ENCODE measurements around the gene KIAA1217.

The KIAA1217 gene

DNA sequence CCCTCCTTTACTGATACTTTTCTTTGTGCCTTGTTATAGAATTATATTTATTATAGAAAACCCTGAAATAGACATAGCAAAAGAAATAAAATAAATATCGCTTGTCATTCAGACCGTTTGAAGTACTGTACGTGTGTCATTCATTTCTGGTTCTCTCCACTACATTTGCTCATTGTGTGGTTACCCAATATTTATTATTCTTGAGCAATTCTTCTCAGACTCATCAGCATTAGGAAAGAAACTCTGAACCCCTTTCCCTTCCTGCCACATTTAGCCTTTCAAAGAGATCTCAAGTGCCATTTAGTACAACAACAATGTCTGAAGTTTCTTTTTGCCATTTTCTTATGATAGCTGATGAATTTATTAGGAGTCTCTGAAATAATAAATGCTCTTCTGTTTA, 154.1 kb downstream of the KIAA1217 start:
- TF ChIP-seq POLR2AphosphoS5 (IDR thresholded peaks at IDR 0.05; ENCODE audit: low read depth, low read length) = no peak
- no peak for TF ChIP-seq FOXP2 (optimal IDR thresholded peaks at IDR 0.05; ENCODE audit: borderline replicate concordance, extremely low read depth, extremely low read length, insufficient read depth)
- TF ChIP-seq SIN3A (IDR thresholded peaks at IDR 0.05; ENCODE audit: borderline replicate concordance, insufficient read depth, low read length) = no peak
- no peak for TF ChIP-seq TAF1 (IDR thresholded peaks at IDR 0.05; ENCODE audit: borderline replicate concordance, insufficient read depth, low read length)
- no peak for TF ChIP-seq REST (IDR thresholded peaks at IDR 0.05; ENCODE audit: insufficient read depth in 1 of 2, low read depth in 2 of 2, low read length in 2 of 2)

DNA sequence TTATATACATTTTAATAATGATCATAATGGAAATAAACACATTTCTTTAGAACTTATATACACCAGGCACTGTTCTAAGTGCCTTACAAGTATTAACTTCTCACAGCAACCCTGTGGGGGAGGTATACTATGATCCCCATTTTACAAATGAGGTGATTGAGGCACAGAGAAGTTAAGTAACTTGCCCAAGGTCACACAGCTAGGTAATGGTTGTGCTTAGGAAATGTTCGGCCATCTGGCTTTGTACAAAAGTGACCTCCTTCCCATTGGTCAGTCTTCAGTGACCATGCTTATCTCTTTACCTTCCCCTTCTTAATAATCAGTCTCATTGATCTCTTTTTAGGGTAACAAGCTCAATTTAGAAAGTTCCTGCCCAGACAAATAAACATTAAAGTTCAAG, 158.8 kb downstream of the KIAA1217 start:
- TF ChIP-seq SIN3A (IDR thresholded peaks at IDR 0.05; ENCODE audit: borderline replicate concordance, insufficient read depth, low read length) (no peak), REST (IDR thresholded peaks at IDR 0.05; ENCODE audit: insufficient read depth in 1 of 2, low read depth in 2 of 2, low read length in 2 of 2) (no peak), POLR2AphosphoS5 (IDR thresholded peaks at IDR 0.05; ENCODE audit: low read depth, low read length) (no peak), FOXP2 (optimal IDR thresholded peaks at IDR 0.05; ENCODE audit: borderline replicate concordance, extremely low read depth, extremely low read length, insufficient read depth) (no peak), TAF1 (IDR thresholded peaks at IDR 0.05; ENCODE audit: borderline replicate concordance, insufficient read depth, low read length) (no peak)

DNA sequence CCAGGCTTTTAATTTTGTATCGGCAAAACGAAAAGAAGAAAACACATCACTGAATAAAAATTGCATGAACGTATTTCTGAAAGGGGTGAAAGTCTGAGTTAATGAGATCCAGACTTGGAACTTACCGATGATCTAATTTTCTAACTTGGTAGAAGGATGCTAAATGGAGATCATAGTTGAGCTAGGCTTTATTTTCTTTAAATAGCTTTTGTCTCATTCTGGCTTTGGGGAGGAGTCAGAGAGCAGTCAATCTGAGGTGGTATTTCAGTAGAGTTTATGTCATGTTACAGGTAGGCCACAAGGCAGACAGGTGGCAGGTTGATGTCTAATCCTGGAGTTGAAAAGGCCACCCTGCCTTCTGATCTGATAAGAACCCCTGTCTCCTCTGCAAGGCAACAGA, 161.9 kb downstream of the KIAA1217 start:
- no peak for TF ChIP-seq POLR2AphosphoS5 (IDR thresholded peaks at IDR 0.05; ENCODE audit: low read depth, low read length)
- no peak for TF ChIP-seq SIN3A (IDR thresholded peaks at IDR 0.05; ENCODE audit: borderline replicate concordance, insufficient read depth, low read length)
- no peak for TF ChIP-seq FOXP2 (optimal IDR thresholded peaks at IDR 0.05; ENCODE audit: borderline replicate concordance, extremely low read depth, extremely low read length, insufficient read depth)
- no peak for TF ChIP-seq REST (IDR thresholded peaks at IDR 0.05; ENCODE audit: insufficient read depth in 1 of 2, low read depth in 2 of 2, low read length in 2 of 2)
- TF ChIP-seq TAF1 (IDR thresholded peaks at IDR 0.05; ENCODE audit: borderline replicate concordance, insufficient read depth, low read length) = no peak

DNA sequence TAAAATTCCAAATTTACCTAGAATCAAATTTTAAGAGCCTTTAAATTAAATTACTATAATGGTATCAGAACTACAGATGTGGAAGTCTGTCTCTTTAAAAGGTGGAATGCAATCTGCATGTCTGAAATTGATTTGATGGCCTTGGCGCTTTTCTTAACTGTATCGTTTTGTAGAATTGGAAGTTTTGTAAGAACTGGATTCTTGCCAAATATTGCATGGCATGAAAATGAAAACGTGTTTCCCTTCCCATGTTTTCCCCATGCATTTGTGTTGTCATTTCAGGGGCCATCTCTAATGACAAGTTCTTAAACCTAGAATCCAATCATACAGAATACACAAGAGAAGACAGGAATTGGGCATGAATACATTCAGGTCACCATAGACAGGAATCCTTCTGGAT, 162.5 kb downstream of the KIAA1217 start:
- no peak for TF ChIP-seq POLR2AphosphoS5 (IDR thresholded peaks at IDR 0.05; ENCODE audit: low read depth, low read length)
- TF ChIP-seq FOXP2 (optimal IDR thresholded peaks at IDR 0.05; ENCODE audit: borderline replicate concordance, extremely low read depth, extremely low read length, insufficient read depth) = no peak
- TF ChIP-seq TAF1 (IDR thresholded peaks at IDR 0.05; ENCODE audit: borderline replicate concordance, insufficient read depth, low read length) = no peak
- no peak for TF ChIP-seq SIN3A (IDR thresholded peaks at IDR 0.05; ENCODE audit: borderline replicate concordance, insufficient read depth, low read length)
- no peak for TF ChIP-seq REST (IDR thresholded peaks at IDR 0.05; ENCODE audit: insufficient read depth in 1 of 2, low read depth in 2 of 2, low read length in 2 of 2)

Data from PFSK-1 (cell line).